Neural cell (in vitro differentiated cells): ENCODE data around the gene IGSF3. TPM values are rescaled to one million over a fixed set of nuclear protein-coding genes. Genes with fewer than 3 reads are reported as not detected.

ENCODE experiments used
- H2AFZ ChIP-seq: fragments of 200-600, 300-800 bp; sonication (generic), shearing (Covaris generic); 2 replicates; pipeline ENCODE4 v1.6.0; 2014; ENCODE audit warnings: low read depth, mild to moderate bottlenecking, antibody characterized with exemption, low read length, moderate library complexity
- H3F3A ChIP-seq: fragments of 200-600 bp; shearing (Covaris generic); 2 replicates; pipeline ENCODE4 v1.6.1; 2016; ENCODE audit warnings: mild to moderate bottlenecking, moderate library complexity, mixed read lengths, antibody characterized with exemption, low read length; ENCODE audit not compliant: insufficient read depth, poor library complexity, severe bottlenecking
- H3K27ac ChIP-seq: fragments of 200-600, 300-800 bp; sonication (generic), shearing (Covaris generic); 2 replicates; pipeline ENCODE4 v1.5.1; 2014; ENCODE audit warnings: mild to moderate bottlenecking, low read length, moderate library complexity
- H3K27me3 ChIP-seq: fragments of 300-800, 200-600 bp; sonication (generic), shearing (Covaris generic); 2 replicates; pipeline ENCODE4 v1.6.0; 2014; ENCODE audit warnings: mild to moderate bottlenecking, low read depth, low read length, moderate library complexity; ENCODE audit not compliant: insufficient read depth
- H3K36me3 ChIP-seq: fragments of 300-800, 200-600 bp; sonication (generic), shearing (Covaris generic); 2 replicates; pipeline ENCODE4 v1.5.1; 2014; ENCODE audit warnings: mild to moderate bottlenecking, antibody characterized with exemption, low read length, moderate library complexity; ENCODE audit not compliant: insufficient read depth
- H3K4me2 ChIP-seq: fragments of 300-800, 200-600 bp; sonication (generic), shearing (Covaris generic); 2 replicates; pipeline ENCODE4 v1.6.0; 2014; ENCODE audit warnings: mild to moderate bottlenecking, low read length
- H3K4me3 ChIP-seq: fragments of 300-800, 200-600 bp; sonication (generic), shearing (Covaris generic); 2 replicates; pipeline ENCODE4 v1.5.1; 2014; ENCODE audit warnings: mild to moderate bottlenecking, low read length, moderate library complexity
- H3K79me2 ChIP-seq: fragments of 200-600 bp; shearing (Covaris generic); replicated peaks from 2 replicates; pipeline ENCODE4 v1.6.0; 2014; ENCODE audit warnings: mild to moderate bottlenecking, low read length, moderate library complexity; ENCODE audit not compliant: insufficient read depth
- H3K9ac ChIP-seq: fragments of 300-800, 200-600 bp; sonication (generic), shearing (Covaris generic); 2 replicates; pipeline ENCODE4 v1.6.1; 2016; ENCODE audit warnings: mild to moderate bottlenecking, low read length, mixed read lengths
- H3K9me2 ChIP-seq: fragments of 200-600 bp; shearing (Covaris generic); 2 replicates; pipeline ENCODE4 v1.6.1; 2016; ENCODE audit warnings: mild to moderate bottlenecking, low read length, mixed read lengths; ENCODE audit not compliant: insufficient read depth
- H3K9me3 ChIP-seq: fragments of 200-600, 300-800 bp; sonication (generic), shearing (Covaris generic); 2 replicates; pipeline ENCODE4 v1.6.1; 2016; ENCODE audit warnings: mild to moderate bottlenecking, mixed run types, low read length, moderate library complexity, mixed read lengths
- H4K20me1 ChIP-seq: fragments of 200-600 bp; shearing (Covaris generic); 2 replicates; pipeline ENCODE4 v1.6.1; 2016; ENCODE audit warnings: mild to moderate bottlenecking, mixed run types; ENCODE audit not compliant: insufficient read depth
- CTCF ChIP-seq: fragments of 450-650 bp; IDR thresholded peaks from 2 replicates; pipeline ENCODE4 v1.5.1; 2014; ENCODE audit warnings: antibody characterized with exemption, mild to moderate bottlenecking, moderate library complexity; ENCODE audit not compliant: poor library complexity, severe bottlenecking
- EP300 ChIP-seq: fragments of 450-650 bp; conservative IDR thresholded peaks from 2 replicates; pipeline ENCODE4 v1.6.1; 2014; ENCODE audit warnings: antibody characterized with exemption, mild to moderate bottlenecking, moderate library complexity; ENCODE audit not compliant: poor library complexity, severe bottlenecking
- EZH2 ChIP-seq: fragments of 200-600, 300-800 bp; shearing (Covaris generic), sonication (generic); IDR thresholded peaks from 2 replicates; pipeline ENCODE4 v1.6.1; 2014; ENCODE audit warnings: antibody characterized with exemption, low read length, borderline replicate concordance, mild to moderate bottlenecking; ENCODE audit not compliant: insufficient read depth, poor library complexity, severe bottlenecking
- MXI1 ChIP-seq: fragments of 450-650 bp; conservative IDR thresholded peaks from 2 replicates; pipeline ENCODE4 v1.6.1; 2014; ENCODE audit warnings: antibody characterized with exemption, mild to moderate bottlenecking; ENCODE audit not compliant: poor library complexity, severe bottlenecking
- POLR2AphosphoS5 ChIP-seq: IDR thresholded peaks from 2 replicates; pipeline ENCODE4 v1.6.1; 2012
- RAD21 ChIP-seq: fragments of 450-650 bp; conservative IDR thresholded peaks from 2 replicates; pipeline ENCODE4 v1.6.1; 2014; ENCODE audit warnings: antibody characterized with exemption, mild to moderate bottlenecking, moderate library complexity
- REST ChIP-seq: IDR thresholded peaks from 2 replicates; pipeline ENCODE4 v1.6.1; 2012; ENCODE audit warnings: borderline replicate concordance
- SMC3 ChIP-seq: fragments of 450-650 bp; conservative IDR thresholded peaks from 2 replicates; pipeline ENCODE4 v1.6.1; 2014; ENCODE audit warnings: antibody characterized with exemption, mild to moderate bottlenecking, moderate library complexity; ENCODE audit not compliant: poor library complexity
- TAF1 ChIP-seq: IDR thresholded peaks from 2 replicates; pipeline ENCODE4 v1.6.1; 2012; ENCODE audit warnings: low read depth
- polyA plus RNA-seq: library from polyadenylated mRNA; depleted of rRNA; stranded (reverse); fragments of >200 nt; gene quantifications from 2 replicates; pipeline ENCODE4 v1.2.3, GENCODE V29; 2014

IGSF3 gene
- polyA plus RNA-seq, 1 donor from 2014 or later = 81.4 TPM

- Histone ChIP-seq H2AFZ (no peak overlapping the region), H3K27me3 (no peaks in the 10 kb centered on the region), H3K27ac (no peak overlapping the region), H3K4me3 (no peak overlapping the region), H3K4me2 (no peak overlapping the region), H3K36me3 (no peaks in the 10 kb centered on the region), H3K79me2 (peaks cover 2% of the 10 kb centered on the region), H3K9me2 (no peaks in the 10 kb centered on the region), H4K20me1 (no peaks in the 10 kb centered on the region), H3K9me3 (no peaks in the 10 kb centered on the region), H3K9ac (no peak overlapping the region), H3F3A (no peaks in the 10 kb centered on the region)
- no peak for TF ChIP-seq EP300
- no peak for TF ChIP-seq CTCF
- no peak for TF ChIP-seq TAF1
- no peak for TF ChIP-seq REST
- no peak for TF ChIP-seq POLR2AphosphoS5
- no peak for TF ChIP-seq MXI1
- TF ChIP-seq SMC3 = no peak
- no peak for TF ChIP-seq RAD21
- TF ChIP-seq EZH2 = no peak
Observed at GRCh38 chr1:116671912-116672311, 4.4 kb upstream of the IGSF3 start.

GRCh38 chr1:116671072-116671760 lies 3.7 kb upstream of the IGSF3 start:
- Histone ChIP-seq H3K9me3 (no peaks in the 10 kb centered on the region), H3K27me3 (no peaks in the 10 kb centered on the region), H3K9me2 (no peaks in the 10 kb centered on the region), H4K20me1 (no peaks in the 10 kb centered on the region), H2AFZ (no peak overlapping the region), H3K9ac (no peak overlapping the region), H3K4me2 (no peak overlapping the region), H3K36me3 (no peaks in the 10 kb centered on the region), H3K79me2 (peaks cover 9% of the 10 kb centered on the region), H3K27ac (no peak overlapping the region), H3K4me3 (no peak overlapping the region), H3F3A (no peaks in the 10 kb centered on the region)
- no peak for TF ChIP-seq EZH2
- no peak for TF ChIP-seq RAD21
- TF ChIP-seq POLR2AphosphoS5 = no peak
- no peak for TF ChIP-seq CTCF
- no peak for TF ChIP-seq SMC3
- TF ChIP-seq EP300 = no peak
- no peak for TF ChIP-seq TAF1
- no peak for TF ChIP-seq REST
- no peak for TF ChIP-seq MXI1
